T-cell (primary cell): Measurements from ENCODE around the gene KCNIP1. TPM values are rescaled to one million over a fixed set of nuclear protein-coding genes. Genes with fewer than 3 reads are reported as not detected.
"Not testable (repeated sequence)": the region's sequence is repeated elsewhere in the genome, so short reads cannot be mapped to it uniquely, and the experiment has no call there.

Source experiments
- ATAC-seq, 4 experiments: fragments of 200-7000 bp in 3 of 4; fragments of 150-1000 bp in 1 of 4; cut with Tn5 transposase; replicated peaks in 1 of 4; 1 replicate in 3 of 4; 2 replicates in 1 of 4; pipeline ENCODE4 v1.10.0; 2021; ENCODE audit warnings: moderate library complexity in 3 of 4, mild to moderate bottlenecking in 2 of 4, moderate number of reproducible peaks in 1 of 4
- CTCF ChIA-PET, 2 donors: fragments of 300-600 bp; sonication (Branson Sonifier 250); formaldehyde crosslinking; loops; one replicate each; lab custom pipeline; 2022; ENCODE audit warnings: antibody characterized with exemption in 2 of 2; lab: Charles Lee
- POLR2A ChIA-PET, 2 donors: fragments of 300-600 bp; sonication (Branson Sonifier 250); formaldehyde crosslinking; loops; one replicate each; lab custom pipeline; 2022; ENCODE audit warnings: antibody characterized with exemption in 2 of 2; lab: Charles Lee
- DNase-seq, 35 experiments: peaks; one replicate each; pipeline versions ENCODE4 v3.0.0 to v3.0.0-alpha.2; 2013 to 2023
- H3K27ac ChIP-seq: one replicate; pipeline ENCODE4 v1.5.1; 2013; ENCODE audit warnings: low read length
- H3K27me3 ChIP-seq, 2 experiments: replicated peaks in 1 of 2; 1 replicate in 1 of 2; 2 replicates in 1 of 2; pipeline versions ENCODE4 v1.6.1 to v1.7.0; 2013; ENCODE audit warnings: low read length in 1 of 2, mixed read lengths in 1 of 2; ENCODE audit not compliant: control insufficient read depth in 2 of 2, insufficient read depth in 2 of 2; ENCODE audit errors: extremely low read depth in 1 of 2
- H3K36me3 ChIP-seq, 2 donors: 1 replicate in 1 of 2; 2 replicates in 1 of 2; pipeline versions ENCODE4 v1.6.1 to v1.7.0; 2013; ENCODE audit warnings: low read length in 1 of 2; ENCODE audit not compliant: control insufficient read depth in 2 of 2, insufficient read depth in 1 of 2; ENCODE audit errors: extremely low read depth in 1 of 2
- H3K4me1 ChIP-seq, 2 experiments: 1 replicate in 1 of 2; 2 replicates in 1 of 2; pipeline versions ENCODE4 v1.6.1 to v1.7.0; 2013; ENCODE audit warnings: low read length in 2 of 2, mixed read lengths in 1 of 2; ENCODE audit not compliant: insufficient read depth in 2 of 2, control insufficient read depth in 1 of 2; ENCODE audit errors: extremely low read depth in 1 of 2
- H3K4me3 ChIP-seq, 2 donors: 1 replicate in 1 of 2; 2 replicates in 1 of 2; pipeline versions ENCODE4 v1.5.1 to v1.7.0; 2013; ENCODE audit warnings: mild to moderate bottlenecking in 2 of 2, low read length in 1 of 2, moderate library complexity in 1 of 2; ENCODE audit not compliant: control insufficient read depth in 1 of 2; ENCODE audit errors: extremely low read depth in 1 of 2
- H3K9me3 ChIP-seq: 2 replicates; pipeline ENCODE4 v1.7.0; 2013
- H3K27ac Mint-ChIP-seq, 2 donors: one replicate each; pipeline ENCODE4 v1.8.0; 2020 to 2021; ENCODE audit warnings: mild to moderate bottlenecking in 2 of 2, mixed read lengths in 2 of 2
- H3K27me3 Mint-ChIP-seq, 2 donors: one replicate each; pipeline ENCODE4 v1.8.0; 2021 to 2022; ENCODE audit warnings: mixed read lengths in 2 of 2
- H3K36me3 Mint-ChIP-seq: one replicate; pipeline ENCODE4 v1.8.0; 2021; ENCODE audit warnings: mixed read lengths
- H3K4me1 Mint-ChIP-seq, 3 donors: one replicate each; pipeline ENCODE4 v1.8.0; 2020 to 2022; ENCODE audit warnings: mixed read lengths in 3 of 3, mild to moderate bottlenecking in 1 of 3
- H3K4me3 Mint-ChIP-seq, 3 donors: one replicate each; pipeline ENCODE4 v1.8.0; 2020 to 2022; ENCODE audit warnings: mild to moderate bottlenecking in 3 of 3, mixed read lengths in 3 of 3, moderate library complexity in 3 of 3
- H3K9me3 Mint-ChIP-seq, 3 donors: one replicate each; pipeline ENCODE4 v1.8.0; 2020 to 2022; ENCODE audit warnings: mixed read lengths in 3 of 3
- WGBS: methylation state at CpG from one replicate; pipeline ENCODE4 v1.1.5; 2013; ENCODE audit warnings: missing lambda C conversion rate; ENCODE audit not compliant: insufficient coverage; 5-methylcytosine and 5-hydroxymethylcytosine counted together
- total RNA-seq, 35 experiments: library from RNA in 6 of 35; stranded (reverse) in 6 of 35; fragments of 120-200 nt in 1 of 35; gene quantifications; one replicate each; pipeline versions ENCODE4 v1.2.1 to v1.2.4 and lab custom pipeline; 2013 to 2026

KCNIP1 gene
- total RNA-seq, 5 donors from 2014 or later (not counting 1 experiment from before 2014, with no cell fraction given), result not detected

GRCh38 chr5:170751631-170752030 lies 247.8 kb downstream of the KCNIP1 start:
- no peaks in the 10 kb centered on the region for H3K36me3 Mint-ChIP-seq
- CTCF ChIA-PET, result no interaction called here
- WGBS, result 66% methylated on average over 4 of the region's 11 CpGs
- DNase-seq (no peak), ATAC-seq (no peak)
- Histone ChIP-seq H3K27me3 (peaks cover 0 to 31% of the 10 kb centered on the region in 2 experiments), H3K36me3 (no peaks in the 10 kb centered on the region), H3K9me3 (no peaks in the 10 kb centered on the region), H3K4me1 (no peaks in the 10 kb centered on the region), H3K4me3 (no peak overlapping the region), H3K27ac (no peak overlapping the region)
- H3K9me3 Mint-ChIP-seq, result no peaks in the 10 kb centered on the region
- no peak overlapping the region for H3K4me3 Mint-ChIP-seq
- H3K27ac Mint-ChIP-seq, result no peak overlapping the region
- H3K4me1 Mint-ChIP-seq, result no peaks in the 10 kb centered on the region
- POLR2A ChIA-PET, result no interaction called here
- H3K27me3 Mint-ChIP-seq, result peaks cover 25 to 34% of the 10 kb centered on the region in 2 donors

DNA sequence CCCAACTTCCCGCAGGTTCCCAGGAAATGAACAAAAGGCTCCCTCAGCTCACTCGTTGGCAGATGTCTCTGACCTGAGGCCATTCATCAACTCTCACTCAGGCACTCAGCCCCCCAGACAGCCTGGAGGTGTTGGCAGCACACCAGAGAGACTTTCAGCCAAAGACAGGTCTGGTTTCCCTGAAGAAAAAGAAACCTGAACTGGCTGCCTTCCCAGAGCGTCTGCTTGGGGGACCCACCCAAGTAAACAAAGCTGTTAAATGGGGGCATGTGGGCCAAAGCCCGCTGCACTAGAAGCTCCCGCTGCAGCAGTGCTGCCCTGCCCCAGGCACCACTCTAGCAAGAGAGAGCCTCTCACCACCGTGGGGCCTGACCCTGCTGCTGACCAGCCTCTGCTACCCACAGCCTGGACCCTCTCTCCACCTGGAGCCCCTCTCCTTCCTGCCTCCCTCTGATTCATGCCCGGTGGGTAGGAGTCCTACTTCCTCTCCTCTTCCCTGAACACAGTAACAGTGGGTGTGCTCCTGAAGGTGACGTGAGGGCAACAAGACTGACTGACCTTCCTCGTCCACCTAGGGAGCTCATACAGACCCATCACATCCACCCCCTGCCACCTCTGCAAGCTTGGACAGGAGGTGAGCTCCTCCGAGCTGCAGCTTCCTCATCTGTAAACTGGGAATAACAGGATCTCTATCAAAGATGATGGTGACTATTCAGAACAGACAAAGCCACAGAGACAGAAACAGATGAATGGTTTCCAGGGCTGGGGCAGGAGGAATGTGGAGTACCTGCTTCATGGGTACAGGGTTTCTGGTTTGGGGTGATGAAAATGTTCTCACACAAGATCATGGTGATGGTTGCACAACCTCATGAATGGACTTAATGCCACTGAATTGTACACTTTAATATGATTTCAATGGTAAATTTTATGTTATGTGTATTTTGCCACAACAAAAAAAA lies 248.7 kb downstream of the KCNIP1 start:
- Mint-ChIP-seq H3K27me3 (peaks cover 19 to 26% of the 10 kb centered on the region in 2 donors), H3K27ac (no peak overlapping the region), H3K36me3 (no peaks in the 10 kb centered on the region), H3K4me1 (no peaks in the 10 kb centered on the region), H3K9me3 (no peaks in the 10 kb centered on the region), H3K4me3 (no peak overlapping the region)
- Histone ChIP-seq H3K36me3 (no peaks in the 10 kb centered on the region), H3K27ac (no peak overlapping the region), H3K27me3 (peaks cover 0 to 24% of the 10 kb centered on the region in 2 experiments), H3K4me1 (no peaks in the 10 kb centered on the region), H3K4me3 (no peak overlapping the region), H3K9me3 (no peaks in the 10 kb centered on the region)
- WGBS, result 60% methylated on average over 8 of the region's 10 CpGs
- DNase-seq (no peak), ATAC-seq (no peak)
- POLR2A ChIA-PET, result no interaction called here
- CTCF ChIA-PET, result no interaction called here

DNA sequence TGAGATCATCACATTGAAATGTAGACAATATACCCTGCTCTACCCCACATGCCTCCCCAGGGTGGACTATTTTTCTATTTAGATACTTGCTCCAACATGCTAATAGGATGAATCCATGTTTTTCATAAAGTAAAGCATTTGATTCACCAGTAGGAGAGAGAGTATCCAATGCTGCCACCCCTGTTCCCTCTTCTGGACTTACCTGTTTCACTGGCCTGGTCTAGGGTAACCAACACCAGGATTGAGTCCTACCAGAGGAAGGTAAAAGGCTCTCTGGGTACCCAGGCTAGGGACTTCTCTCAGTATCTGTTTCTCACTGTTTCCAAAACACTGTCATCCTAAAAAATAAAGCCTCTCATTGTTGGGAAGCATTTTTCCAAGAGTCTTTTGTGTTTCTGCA lies 249.5 kb downstream of the KCNIP1 start:
- Histone ChIP-seq H3K4me1 (no peaks in the 10 kb centered on the region), H3K27ac (no peak overlapping the region), H3K27me3 (peaks cover 0 to 21% of the 10 kb centered on the region in 2 experiments), H3K36me3 (no peaks in the 10 kb centered on the region), H3K4me3 (no peak overlapping the region), H3K9me3 (no peaks in the 10 kb centered on the region)
- Mint-ChIP-seq H3K27me3 (peaks cover 15 to 20% of the 10 kb centered on the region in 2 donors), H3K36me3 (no peaks in the 10 kb centered on the region), H3K27ac (no peak overlapping the region), H3K4me1 (no peaks in the 10 kb centered on the region), H3K4me3 (no peak overlapping the region), H3K9me3 (no peaks in the 10 kb centered on the region)
- POLR2A ChIA-PET, result no interaction called here
- ATAC-seq (no peak), DNase-seq (no peak)
- CTCF ChIA-PET, result interaction anchor here in 1 of 2 donors (1.0 kb wide), 1 partner anchor 26 kb away, joined by 3 read pairs; no protein-coding TSS in a partner anchor

GRCh38 chr5:170754508-170754907 lies 250.7 kb downstream of the KCNIP1 start:
- H3K36me3 ChIP-seq, H3K4me1 ChIP-seq, H3K9me3 ChIP-seq, H3K9me3 Mint-ChIP-seq, ATAC-seq, H3K4me3 ChIP-seq, DNase-seq, H3K4me1 Mint-ChIP-seq, POLR2A ChIA-PET, H3K4me3 Mint-ChIP-seq, H3K36me3 Mint-ChIP-seq, H3K27ac Mint-ChIP-seq, H3K27ac ChIP-seq: not testable (repeated sequence)
- H3K27me3 ChIP-seq, result peaks cover 0 to 13% of the 10 kb centered on the region in 2 experiments
- 57% methylated on average over 2 of the region's 2 CpGs for WGBS
- peaks cover 9 to 13% of the 10 kb centered on the region in 2 donors for H3K27me3 Mint-ChIP-seq
- CTCF ChIA-PET, result interaction anchor here in 1 of 2 donors (1.0 kb wide), 1 partner anchor 24 kb away, joined by 3 read pairs; no protein-coding TSS in a partner anchor

DNA sequence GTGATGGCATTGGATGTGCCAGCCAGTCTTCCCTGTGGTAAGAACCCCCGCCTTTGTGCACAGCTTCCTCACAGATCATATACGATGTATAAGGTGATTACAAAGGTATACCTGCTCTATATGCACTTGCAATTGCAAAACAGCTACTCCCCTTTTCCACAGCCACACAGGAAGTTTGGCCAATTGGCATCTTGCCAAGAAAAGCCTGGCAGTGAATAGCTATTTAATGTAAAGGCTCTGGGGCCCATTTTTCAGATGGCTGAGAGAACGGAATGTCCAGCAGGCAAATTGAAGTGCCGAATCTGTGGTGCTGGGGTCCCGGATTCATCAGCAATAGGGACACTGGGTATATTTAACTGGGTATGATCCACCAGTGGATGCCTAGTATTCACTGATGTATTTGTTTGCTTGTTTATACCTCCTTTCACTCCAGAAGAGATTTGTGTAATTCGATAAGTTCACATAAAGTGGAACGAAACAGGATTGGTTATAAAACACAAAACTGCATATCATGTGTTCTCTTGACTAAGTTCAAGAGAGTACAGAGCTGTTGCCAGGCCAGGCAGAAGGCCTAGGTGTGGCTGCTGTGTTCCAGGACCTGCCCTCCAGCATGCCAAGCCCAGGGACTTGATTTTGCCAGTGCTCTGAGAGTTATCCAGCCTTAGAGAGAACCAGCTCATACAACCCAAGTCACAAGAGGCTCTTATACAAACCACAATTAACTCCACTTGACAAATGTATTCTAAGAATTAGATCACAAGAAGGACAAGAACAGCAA lies 252.0 kb downstream of the KCNIP1 start:
- ChIA-PET CTCF (no interaction called here), POLR2A (no interaction called here)

GRCh38 chr5:170756691-170757090 lies 252.9 kb downstream of the KCNIP1 start:
- Mint-ChIP-seq H3K4me1 (no peaks in the 10 kb centered on the region), H3K4me3 (no peak overlapping the region), H3K36me3 (no peaks in the 10 kb centered on the region), H3K9me3 (no peaks in the 10 kb centered on the region), H3K27ac (no peak overlapping the region), H3K27me3 (peaks cover 0 to 15% of the 10 kb centered on the region in 2 donors)
- ChIA-PET CTCF (no interaction called here), POLR2A (no interaction called here)
- no peak overlapping the region for H3K27ac ChIP-seq
- H3K36me3 ChIP-seq, result no peaks in the 10 kb centered on the region
- H3K4me3 ChIP-seq, result no peak overlapping the region
- ATAC-seq (no peak), DNase-seq (no peak)
- WGBS, result 83% methylated on average over 2 of the region's 8 CpGs
- H3K27me3 ChIP-seq, result peaks cover 0 to 12% of the 10 kb centered on the region in 2 experiments
- H3K4me1 ChIP-seq, result no peaks in the 10 kb centered on the region
- H3K9me3 ChIP-seq, result no peaks in the 10 kb centered on the region

More for the DNA sequence above, 252.0 kb downstream of the KCNIP1 start:
- no peak for ATAC-seq
- no peaks in the 10 kb centered on the region for H3K9me3 ChIP-seq
- Mint-ChIP-seq H3K27ac (no peak overlapping the region), H3K9me3 (no peaks in the 10 kb centered on the region), H3K4me1 (no peaks in the 10 kb centered on the region), H3K4me3 (no peak overlapping the region), H3K36me3 (no peaks in the 10 kb centered on the region), H3K27me3 (peaks cover under 1 to 10% of the 10 kb centered on the region in 2 donors)
- H3K4me3 ChIP-seq, result no peak overlapping the region
- no peak overlapping the region for H3K27ac ChIP-seq
- H3K4me1 ChIP-seq, result no peaks in the 10 kb centered on the region
- H3K27me3 ChIP-seq, result peaks cover 0 to 16% of the 10 kb centered on the region in 2 experiments
- no peaks in the 10 kb centered on the region for H3K36me3 ChIP-seq
- DNase-seq, result no peak
- WGBS, result 100% methylated on average over 1 of the region's 7 CpGs
